Measurements from ENCODE around the gene ACOXL.

ACOXL gene

DNA sequence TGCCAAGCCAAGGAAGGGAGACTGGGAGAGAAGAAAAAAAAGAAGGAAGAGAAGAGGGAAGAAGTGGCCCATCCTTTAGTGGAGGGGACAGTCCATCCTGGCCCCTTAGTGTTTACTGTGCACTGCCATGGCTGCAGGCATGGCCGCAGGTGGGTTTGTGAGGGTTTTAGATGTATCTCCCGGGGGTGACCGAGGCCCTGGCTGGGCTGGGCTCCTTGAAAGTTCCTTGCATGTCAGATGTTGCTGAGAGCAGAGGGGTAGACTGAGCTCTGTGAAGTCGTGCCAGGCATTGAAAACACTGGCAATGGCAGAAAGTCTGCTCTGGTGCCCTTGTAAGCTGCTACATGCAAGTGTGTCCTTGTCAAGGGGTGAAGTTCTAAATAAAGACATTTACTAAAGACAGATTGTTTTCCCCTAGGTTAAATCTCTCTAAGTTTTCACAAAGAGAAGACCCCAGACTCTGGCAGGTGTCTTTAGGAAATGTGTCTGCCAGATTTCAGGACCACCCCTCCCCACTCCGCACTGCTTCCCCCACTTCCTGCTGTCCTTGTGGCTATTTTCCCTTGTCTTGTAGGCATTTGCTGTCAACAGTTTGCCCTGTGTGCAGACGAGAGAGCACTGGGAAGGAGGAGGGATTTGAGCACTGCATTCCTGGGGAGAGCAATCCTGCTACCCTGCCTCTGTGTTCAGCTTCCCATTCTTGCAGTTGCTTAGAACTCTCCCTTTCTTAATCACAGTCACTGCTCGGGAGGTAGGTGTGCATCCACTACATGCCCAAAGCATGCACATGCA lies 68.4 kb downstream of the ACOXL start:
- no peak for DNase-seq

DNA sequence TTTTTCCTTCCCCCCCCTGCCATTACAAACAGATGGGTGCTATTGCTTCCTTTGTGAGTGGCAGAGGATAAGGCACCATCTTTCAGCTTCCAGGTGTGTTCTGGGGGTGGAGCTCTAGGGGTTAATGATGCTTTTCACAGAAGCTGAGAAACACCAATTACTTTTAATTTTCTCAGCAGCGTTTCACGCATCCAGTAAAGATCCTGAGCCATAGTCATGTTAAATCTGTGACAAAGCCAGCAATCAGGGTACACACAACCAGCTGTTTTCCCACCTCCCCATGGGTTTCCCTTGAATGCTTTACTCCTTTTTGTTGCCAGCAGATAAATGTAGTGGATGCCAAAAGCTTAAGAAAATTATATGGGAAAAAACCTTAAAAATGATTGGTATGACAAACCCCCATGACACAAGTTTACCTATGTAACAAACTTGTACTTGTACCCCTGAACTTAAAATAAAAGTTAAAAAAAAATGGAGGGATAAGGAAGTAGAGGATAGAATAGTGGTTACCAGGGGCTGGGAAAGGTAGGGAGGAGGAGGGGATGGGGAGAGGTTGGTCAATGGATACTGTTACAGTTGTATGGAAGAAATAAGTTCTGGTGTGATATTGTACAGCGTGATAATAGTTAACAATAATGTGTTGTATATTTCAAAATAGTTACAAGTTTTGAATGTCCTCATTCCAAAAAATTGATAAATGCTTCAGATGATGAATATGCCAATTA lies 70.0 kb downstream of the ACOXL start:
- no peak for DNase-seq

DNA sequence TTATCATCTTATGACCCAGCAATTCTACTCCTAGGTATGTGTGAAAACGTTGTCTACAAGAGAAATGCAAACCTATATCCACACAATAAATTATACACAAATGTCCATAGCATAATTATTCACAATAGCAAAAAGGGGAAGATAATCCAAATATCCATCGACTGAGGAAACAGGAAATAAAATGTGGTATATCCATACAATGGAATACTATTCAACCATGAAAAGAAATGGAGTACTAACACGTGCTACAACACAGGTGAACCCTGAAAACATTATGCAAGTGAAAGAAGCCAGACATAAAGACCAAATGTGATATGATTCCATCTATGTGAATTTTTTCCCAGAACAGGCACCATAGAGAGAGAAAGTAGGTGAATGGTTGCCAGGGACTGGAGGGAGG lies 72.1 kb downstream of the ACOXL start:
- DNase-seq, result no peak

DNA sequence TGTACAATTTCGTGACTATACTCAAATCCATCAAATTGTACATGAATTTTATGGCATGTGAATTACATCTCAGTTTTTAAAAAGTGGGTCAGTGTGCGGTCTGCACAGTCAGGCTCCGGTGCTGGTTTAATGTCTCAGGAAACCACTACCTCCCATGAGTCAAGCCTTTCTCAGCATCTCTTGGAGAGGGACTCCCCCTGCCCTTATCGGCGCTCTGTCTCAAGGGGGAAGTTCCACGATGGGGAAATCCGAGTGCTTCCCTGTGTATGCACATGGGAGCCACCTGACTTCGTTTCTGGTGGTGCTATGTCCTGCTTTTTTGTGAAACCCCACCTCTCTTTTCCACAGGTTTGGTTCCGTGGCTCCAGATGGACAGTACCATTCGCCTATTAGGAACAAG lies 72.5 kb downstream of the ACOXL start:
- DNase-seq, result peak in 1 of 4 experiments; percentile 30

DNA sequence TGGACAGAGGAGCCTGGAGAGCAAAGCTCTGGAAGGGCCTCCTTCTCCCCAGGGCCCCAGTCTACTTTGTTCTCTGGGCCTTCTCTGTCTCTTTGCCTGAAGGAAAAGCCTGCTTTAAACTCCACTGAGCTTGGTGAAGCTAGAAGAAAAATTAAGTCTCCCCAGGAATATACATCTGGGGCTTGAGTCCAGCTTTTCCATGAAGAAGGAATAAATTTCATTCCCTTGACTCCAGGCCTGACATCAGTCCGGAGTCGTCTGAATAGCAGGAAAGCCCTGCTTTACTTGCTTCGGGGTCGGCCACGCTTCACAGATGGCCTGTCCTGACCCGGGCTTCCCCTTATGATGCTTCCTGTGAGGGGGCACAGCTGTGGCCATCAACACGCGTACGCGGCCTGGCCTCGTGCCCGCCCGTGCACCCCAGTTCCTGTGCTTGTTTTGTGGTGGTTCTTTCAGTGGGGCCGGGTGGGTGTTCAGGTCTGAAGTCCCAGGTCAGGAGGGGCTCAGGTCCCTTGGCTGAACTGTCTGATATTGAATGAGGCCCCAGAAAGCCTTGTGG lies 73.6 kb downstream of the ACOXL start:
- DNase-seq, result no peak

DNA sequence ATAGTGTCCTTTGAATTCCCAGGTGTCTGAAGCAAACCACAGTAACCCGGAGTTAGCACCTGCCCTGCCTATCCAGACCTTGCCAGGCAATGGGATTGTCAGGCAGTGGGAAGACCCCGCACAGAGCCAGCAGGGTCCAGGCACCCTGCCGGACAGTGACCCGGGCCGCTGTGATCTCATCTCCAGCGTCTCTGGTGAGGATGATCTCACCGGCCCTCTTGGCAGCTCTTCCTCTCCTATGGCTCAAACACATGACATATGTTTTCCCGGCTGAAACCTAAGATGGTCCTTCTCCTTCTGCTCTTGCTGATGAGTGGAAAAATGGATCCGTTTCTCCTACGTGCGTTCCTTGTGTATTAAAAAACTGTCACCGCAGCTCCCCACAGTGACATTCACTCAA lies 75.1 kb downstream of the ACOXL start:
- no peak for DNase-seq

DNA sequence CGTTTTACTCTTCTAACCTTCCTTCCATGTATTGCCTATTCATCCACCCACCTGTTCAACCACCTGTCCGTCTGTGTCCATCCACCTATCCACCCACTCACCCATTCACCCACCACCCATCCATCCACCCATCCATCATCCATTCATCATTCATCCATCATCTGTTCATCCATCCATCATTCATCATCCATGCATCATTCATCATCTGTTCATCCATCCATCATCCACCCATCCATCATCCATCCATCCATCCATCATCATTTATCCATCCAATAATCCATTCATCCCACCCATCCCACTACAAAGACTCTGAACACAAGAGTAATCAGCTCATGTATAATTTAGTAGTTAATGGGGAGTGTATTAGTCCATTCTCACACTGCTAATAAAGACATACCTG lies 78.0 kb downstream of the ACOXL start:
- DNase-seq, result no peak

DNA sequence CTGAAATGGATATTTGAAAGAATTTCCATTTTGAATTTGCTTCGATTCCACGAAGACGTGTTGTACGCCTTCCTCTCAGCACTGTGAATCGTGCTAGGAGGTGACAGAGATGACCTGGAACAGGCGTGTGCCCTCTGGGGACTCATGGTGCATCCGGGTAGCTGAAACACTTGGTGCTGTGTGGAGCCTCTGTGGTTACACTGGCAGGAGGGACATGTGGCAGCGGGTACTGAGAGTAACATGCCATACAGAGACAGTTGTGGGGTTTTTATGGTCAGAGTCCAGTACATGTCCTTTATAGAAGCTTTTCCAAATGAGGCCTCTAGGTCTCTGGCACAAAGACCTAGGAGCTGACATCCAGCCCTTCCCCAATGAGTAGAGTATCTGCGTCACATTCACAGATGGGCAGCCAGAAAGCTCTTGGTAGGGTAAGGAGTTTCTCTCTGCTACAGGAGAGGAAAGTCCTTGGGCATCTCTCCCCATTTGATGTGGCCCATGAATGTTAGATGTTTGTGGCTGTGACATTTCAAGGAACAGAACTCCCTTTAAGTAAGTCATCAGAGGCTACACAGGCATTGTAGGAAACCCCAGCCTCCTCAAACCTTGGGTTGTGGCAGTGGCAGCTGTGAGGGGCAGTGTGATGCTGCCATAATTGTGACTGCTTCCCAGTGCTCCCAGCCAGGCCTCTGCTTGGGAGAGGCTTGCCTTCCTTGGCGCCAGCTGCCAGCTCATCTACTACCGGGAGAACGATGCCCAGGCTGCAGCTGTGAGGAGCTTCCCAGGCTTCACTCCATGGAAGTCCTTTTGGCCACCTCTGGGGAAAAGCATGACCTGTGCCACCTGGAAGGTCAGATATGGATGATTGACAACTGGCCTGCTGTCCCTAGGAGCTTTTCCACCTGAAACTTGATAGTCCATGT lies 80.6 kb downstream of the ACOXL start:
- DNase-seq, result no peak

DNA sequence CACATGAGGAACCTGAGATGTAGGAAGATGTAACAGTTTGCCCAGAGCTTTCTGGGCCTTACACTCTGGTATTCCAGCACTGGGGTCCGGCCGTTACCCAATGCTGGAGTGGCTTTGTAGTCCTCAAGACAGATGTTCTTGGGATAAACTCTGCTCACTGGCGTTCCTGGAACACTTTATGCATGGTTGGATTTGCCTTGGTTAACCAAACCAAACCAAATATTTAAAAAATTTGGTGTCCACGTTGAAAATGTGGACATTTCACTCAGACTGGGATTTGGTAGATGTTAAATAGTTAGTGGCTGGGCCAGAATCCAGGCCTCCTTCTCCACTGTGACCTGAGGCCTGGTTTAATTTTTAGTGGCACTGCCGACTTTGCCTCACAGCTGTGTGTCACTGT lies 81.5 kb downstream of the ACOXL start:
- no peak for DNase-seq

DNA sequence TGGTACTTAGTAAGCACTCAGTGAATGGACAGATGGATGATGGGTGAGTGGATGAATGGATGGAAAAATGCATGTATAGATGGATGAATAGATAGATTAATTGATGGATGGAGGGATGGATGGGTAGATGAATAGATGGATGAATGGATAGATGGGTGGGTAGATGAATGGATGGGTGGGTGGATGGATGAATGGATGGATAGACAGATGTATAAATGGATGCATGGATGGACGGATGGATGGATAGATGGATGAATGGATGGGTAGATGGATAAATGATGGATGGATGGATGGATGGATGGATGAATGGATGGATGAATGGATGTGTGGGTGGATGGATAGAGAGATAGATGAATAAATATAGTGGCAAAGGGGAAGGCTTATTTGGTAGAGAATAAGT lies 83.6 kb downstream of the ACOXL start:
- DNase-seq, result no peak

DNA sequence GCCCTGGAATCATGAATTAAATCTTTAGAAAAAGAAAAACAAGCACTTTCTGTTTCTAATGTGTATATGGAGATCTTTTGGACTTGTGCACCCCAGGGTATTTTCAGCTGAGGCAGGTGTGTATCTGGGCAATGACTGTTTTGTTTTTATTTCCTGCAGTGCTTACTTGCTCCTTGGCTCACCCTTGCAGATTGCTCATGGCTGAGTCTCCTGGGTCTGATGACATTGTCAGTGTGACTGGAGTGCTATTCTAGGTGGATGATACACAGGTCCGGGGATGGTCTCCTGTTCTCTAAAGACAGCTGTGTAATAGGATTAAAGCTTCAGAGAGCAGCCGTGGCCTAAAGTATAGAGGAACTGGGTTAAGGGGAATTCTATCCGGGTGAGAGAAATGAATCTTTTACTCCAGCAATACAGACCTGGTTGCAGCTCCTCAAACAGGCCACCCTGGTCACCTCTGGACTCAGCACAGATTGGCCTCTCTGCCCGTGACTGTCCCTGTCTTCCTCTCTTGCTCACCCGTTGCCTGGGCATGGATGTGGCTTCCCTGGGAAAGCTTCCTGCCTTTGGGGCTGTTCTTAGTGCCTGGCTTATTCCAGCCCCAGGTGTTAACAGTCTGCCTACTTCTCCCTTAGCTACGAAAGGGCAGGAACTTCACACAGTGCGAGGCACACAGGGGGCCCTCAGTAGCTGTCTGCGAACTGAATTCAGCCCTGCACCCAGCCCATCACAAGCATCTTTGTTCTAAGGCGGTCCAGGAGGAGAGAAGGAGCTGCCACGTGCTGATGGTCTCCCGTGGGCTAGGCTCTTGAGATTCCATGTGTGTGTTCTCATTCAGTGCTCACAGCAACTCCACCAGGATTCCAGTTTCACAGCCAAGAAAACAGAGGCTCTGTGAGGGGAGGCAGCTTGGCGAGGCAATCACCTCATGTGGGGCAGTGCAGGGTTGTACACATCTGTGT lies 84.3 kb downstream of the ACOXL start:
- no peak for DNase-seq

DNA sequence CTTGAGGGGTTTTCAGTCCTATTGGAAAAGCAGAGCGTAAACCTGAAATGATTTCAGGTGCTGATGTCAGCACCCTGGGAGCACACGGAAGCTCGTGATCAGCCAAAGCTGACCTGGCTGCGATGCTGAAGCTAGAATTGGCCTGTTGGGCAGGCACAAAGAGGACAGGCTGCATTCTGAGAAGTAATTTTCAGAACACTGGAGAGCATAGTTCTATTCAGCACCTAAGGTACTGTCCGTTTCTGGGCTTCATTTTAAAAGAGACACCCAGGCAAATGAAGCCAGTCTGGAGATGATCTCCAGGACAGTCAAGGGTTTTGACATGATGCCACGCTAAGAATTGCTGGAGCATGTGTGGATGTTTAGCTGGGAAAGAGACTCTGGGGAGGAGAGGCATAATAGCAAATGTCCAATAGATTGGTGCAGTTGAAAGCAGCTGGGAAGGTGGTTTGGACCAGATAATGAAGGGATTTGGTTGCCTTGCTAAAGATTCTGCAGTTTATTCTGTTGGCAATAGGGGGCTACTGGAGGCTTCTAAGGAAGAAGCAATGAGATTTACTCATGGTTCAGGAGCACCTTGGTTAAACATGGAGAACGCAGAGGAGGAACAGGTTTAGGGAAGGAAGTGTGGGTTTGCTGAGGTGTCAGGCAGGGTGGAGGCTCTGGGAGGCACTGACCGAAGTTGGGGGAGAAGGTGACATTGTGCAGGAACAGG lies 86.6 kb downstream of the ACOXL start:
- DNase-seq, result no peak

DNA sequence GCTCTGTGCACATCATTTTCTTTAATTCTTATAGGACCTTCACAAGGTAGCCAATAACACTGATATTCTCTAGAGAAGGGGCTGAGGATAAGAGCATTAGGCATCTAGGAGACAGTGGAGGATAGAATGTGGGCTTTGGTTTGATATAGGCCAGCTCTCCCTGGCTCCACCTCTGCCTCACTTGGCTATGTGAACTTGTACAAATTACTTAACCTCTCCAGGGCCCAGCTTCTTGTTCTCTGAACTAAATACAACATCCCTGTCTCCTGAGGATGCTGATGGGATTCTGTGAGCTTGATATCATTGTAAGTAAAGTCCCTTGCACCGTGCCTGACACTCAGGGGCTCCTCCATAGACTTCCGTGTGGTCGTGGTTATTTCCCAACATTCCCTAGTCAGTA lies 87.3 kb downstream of the ACOXL start:
- DNase-seq, result no peak

DNA sequence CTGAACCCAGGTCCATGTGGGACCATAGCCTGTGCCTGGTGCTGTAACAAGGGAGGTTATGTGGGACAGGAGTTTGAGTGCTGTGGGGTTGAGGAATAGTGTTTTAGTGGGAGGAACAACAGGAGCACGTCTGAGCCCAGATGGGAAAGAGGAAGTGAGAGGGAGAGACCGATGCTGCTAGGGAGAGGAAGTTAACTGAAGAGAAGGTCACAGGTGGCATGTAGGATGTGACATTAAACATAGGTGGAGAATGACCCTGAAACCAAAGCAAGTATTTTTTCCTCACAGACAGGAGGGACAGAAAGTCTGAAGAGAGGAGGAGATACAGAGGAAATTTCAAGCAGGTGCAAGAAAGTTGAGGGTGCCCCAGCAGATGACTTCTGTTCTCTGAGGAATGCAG lies 87.8 kb downstream of the ACOXL start:
- DNase-seq, result no peak

DNA sequence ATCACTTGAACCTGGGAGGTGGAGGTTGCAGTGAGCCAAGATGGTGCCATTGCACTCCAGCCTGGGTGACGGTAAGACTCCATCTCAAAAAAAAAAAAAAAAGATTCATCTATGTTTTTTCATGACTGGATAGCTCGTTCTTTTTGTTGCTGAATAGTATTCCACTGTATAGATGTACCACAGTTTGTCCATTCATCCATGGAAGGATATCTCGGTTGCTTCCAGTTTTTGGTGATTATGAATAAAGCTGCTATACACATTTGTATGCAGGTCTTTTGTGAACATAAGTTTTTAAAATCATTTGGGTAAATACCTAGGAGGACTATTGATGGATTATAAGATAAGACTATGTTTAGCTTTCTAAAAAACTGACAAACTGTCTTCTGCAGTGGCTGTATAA lies 90.8 kb downstream of the ACOXL start:
- no peak for DNase-seq

DNA sequence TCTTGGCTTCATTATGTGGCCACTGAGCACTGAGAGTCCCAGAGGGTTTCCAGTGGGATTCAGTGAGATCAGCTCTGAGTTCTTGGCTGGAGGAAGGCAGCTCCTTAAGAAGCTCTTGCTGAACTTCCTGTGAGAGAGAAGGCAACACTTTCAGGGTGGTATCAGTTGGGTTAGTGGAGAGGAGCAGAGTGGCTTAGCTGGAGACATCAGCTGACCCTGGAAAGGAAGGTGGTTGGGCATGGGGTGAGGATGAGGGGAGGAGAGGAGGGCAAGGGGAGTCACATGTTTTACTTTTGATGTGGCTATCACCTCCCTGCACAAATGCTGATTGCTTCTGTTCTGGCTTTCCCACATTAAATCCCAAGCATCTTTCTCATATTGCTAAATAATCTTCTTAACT lies 95.1 kb downstream of the ACOXL start:
- no peak for DNase-seq

DNA sequence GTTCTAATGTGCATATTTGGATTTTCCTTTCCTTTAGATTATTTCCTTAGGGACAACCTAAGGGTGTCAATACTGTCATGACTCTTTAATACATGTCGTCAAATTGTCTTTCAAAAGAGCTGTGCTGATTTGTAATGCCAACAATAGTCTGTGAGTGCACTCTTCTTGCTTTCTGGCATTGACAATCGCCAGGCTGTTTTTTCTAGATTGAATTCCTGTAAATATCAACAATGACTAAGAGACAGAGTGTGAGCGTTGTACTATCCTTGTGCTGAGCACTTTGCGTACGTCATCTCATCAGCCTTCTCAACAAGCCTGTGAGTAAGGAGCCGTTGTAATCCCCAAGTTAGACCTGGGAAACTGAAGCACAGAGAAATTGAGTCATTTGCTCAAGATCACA lies 96.0 kb downstream of the ACOXL start:
- no peak for DNase-seq

DNA sequence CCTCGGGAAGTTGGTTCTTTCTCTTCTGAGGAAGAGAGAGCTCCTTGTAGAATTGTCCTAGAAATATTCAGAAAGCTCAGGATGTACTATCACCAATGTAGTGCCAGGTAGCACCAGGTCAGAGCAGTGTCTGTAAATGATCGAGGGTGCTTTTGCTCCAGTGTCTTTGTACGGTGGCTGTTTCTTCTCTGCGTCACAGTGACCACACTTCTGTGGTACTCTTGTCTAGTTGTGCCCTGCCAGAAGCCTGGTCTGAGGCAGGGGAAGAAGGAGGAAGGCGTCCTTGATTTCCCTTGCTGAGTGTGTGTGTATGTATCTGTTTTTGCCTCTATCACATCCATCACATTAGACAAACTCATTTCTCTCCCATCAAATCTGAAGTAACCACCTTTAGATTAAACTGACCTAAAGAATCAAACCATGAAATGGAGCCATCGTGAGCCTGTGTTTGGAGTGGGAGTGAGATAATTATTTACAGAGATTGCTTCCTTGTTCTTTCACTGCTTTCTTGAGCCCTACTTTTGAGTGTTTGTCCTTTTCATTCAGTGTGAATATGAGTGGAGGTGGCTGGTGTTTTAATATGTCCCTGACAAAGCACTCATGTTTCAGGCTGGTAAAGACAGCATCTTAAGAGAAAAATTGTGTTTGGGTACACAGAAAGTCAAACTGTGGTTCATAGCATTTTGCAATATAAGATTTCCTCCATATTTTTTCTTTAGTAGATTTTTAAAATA lies 97.2 kb downstream of the ACOXL start:
- no peak for DNase-seq

DNA sequence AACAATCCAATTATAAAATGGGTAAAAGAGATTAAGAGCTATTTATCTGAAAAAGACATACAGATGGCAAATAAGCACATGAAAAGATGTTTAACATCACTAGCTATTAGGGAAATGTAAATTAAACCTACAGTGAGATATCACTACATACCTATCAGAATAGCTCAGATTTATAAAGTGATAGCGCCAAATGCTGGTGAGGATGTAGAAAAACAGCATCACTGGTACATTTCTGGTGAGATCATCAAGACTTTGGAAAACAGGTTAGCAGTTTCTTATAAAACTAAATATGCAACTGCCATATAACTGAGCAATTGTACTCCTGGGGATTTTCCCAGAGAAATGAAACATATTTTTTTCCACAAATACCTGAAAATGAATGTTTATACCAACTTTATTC lies 100.4 kb downstream of the ACOXL start:
- DNase-seq, result no peak

DNA sequence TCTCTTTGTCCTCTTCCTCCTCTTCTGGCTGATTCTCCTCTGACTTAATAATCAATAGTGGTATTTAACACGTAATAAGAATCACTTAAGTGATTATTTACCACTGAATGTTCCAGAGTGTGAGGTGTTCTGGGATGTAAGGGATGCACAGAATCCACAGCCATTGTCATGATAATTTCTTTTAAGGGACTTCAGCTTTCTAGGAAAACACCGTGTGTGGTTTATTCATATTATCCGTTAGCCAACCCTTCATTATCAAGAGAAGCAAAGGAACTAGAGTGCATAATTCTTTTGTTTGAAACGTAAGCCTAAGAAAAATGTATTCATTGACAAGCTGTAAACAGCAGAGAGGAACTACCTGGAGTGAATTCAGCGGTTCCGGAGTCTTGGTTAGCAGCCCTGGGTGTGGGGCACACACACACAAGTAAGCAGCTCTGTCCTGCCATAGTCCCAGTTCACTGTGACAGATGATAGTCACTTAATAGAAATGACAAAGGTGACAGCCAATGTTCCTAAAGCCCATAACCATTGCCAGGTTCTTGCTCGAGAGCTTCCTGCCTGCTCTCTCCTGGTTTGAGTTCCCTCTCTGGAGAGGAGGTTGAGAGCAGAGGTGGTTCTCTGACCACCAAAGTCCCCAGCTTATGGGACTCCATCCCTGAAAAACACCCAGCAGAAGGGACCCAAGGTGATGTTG lies 101.9 kb downstream of the ACOXL start:
- DNase-seq, result no peak

All from activated CD4-positive, CD25-positive, alpha-beta regulatory T cell (primary cell).